GM23338 (cell line): ENCODE results near the gene BID. TPM values are rescaled to one million over a fixed set of nuclear protein-coding genes. Genes with fewer than 3 reads are reported as not detected.

Experiments used
- ATAC-seq: fragments of 200-7000 bp; cut with Tn5 transposase; 3 replicates; pipeline ENCODE4 v1.9.1; 2020
- DNase-seq: peaks from one replicate; pipeline ENCODE4 v3.0.0-alpha.2; 2015; ENCODE audit warnings: low spot score
- H2AFZ ChIP-seq: fragments of 200-600 bp; sonication (generic); 2 replicates; pipeline ENCODE4 v1.8.0; 2016; ENCODE audit warnings: antibody characterized with exemption, mild to moderate bottlenecking, moderate library complexity
- H3F3A ChIP-seq: fragments of 200-600 bp; sonication (generic); replicated peaks from 2 replicates; pipeline ENCODE4 v1.8.0; 2017; ENCODE audit warnings: antibody characterized with exemption, mixed run types, low read depth
- H3K27ac ChIP-seq: fragments of 200-600 bp; sonication (generic); 2 replicates; pipeline ENCODE4 v1.6.1; 2016; ENCODE audit warnings: low read depth
- H3K27me3 ChIP-seq: fragments of 200-600 bp; sonication (generic); 2 replicates; pipeline ENCODE4 v1.8.0; 2016; ENCODE audit warnings: mild to moderate bottlenecking, mixed run types, moderate library complexity; ENCODE audit not compliant: insufficient read depth
- H3K36me3 ChIP-seq: fragments of 200-600 bp; sonication (generic); 2 replicates; pipeline ENCODE4 v1.8.0; 2016; ENCODE audit warnings: mild to moderate bottlenecking; ENCODE audit not compliant: insufficient read depth
- H3K4me1 ChIP-seq: fragments of 200-600 bp; sonication (generic); 2 replicates; pipeline ENCODE4 v1.8.0; 2016; ENCODE audit warnings: mild to moderate bottlenecking, moderate library complexity; ENCODE audit not compliant: insufficient read depth
- H3K4me2 ChIP-seq: fragments of 200-600 bp; sonication (generic); 2 replicates; pipeline ENCODE4 v1.7.1; 2017; ENCODE audit warnings: mixed run types
- H3K4me3 ChIP-seq: fragments of 200-600 bp; sonication (generic); 2 replicates; pipeline ENCODE4 v1.6.1; 2016; ENCODE audit warnings: mixed run types
- H3K79me2 ChIP-seq: fragments of 200-600 bp; sonication (generic); replicated peaks from 2 replicates; pipeline ENCODE4 v1.8.0; 2017; ENCODE audit warnings: mild to moderate bottlenecking; ENCODE audit not compliant: insufficient read depth
- H3K9me2 ChIP-seq: fragments of 200-600 bp; sonication (generic); 2 replicates; pipeline ENCODE4 v1.8.0; 2017; ENCODE audit not compliant: insufficient read depth
- H4K20me1 ChIP-seq: fragments of 200-600 bp; sonication (generic); replicated peaks from 2 replicates; pipeline ENCODE4 v1.8.0; 2017; ENCODE audit warnings: mild to moderate bottlenecking; ENCODE audit not compliant: insufficient read depth
- H3K27ac Mint-ChIP-seq: 2 replicates; pipeline ENCODE4 v1.8.0; 2020; ENCODE audit warnings: inconsistent platforms, mild to moderate bottlenecking, moderate library complexity, mixed read lengths
- H3K27me3 Mint-ChIP-seq: 3 replicates; pipeline ENCODE4 v1.8.0; 2022; ENCODE audit warnings: low read depth, mild to moderate bottlenecking, moderate library complexity, mixed read lengths, inconsistent platforms; ENCODE audit not compliant: insufficient read depth, poor library complexity
- H3K36me3 Mint-ChIP-seq: 3 replicates; pipeline ENCODE4 v1.8.0; 2021; ENCODE audit warnings: low read depth, mild to moderate bottlenecking, inconsistent platforms, moderate library complexity, mixed read lengths
- H3K4me1 Mint-ChIP-seq: 3 replicates; pipeline ENCODE4 v1.8.0; 2020; ENCODE audit warnings: mild to moderate bottlenecking, inconsistent platforms, mixed read lengths
- H3K4me3 Mint-ChIP-seq: 3 replicates; pipeline ENCODE4 v1.8.0; 2021; ENCODE audit warnings: moderate library complexity, mild to moderate bottlenecking, inconsistent platforms, mixed read lengths
- H3K9me3 Mint-ChIP-seq: 3 replicates; pipeline ENCODE4 v1.8.0; 2020; ENCODE audit warnings: moderate library complexity, mild to moderate bottlenecking, inconsistent platforms, mixed read lengths
- CREB1 ChIP-seq: fragments of 250-450 bp; sonication (Bioruptor Pico); IDR thresholded peaks from 2 replicates; pipeline ENCODE4 v1.5.0; 2020; ENCODE audit warnings: low read depth, mild to moderate bottlenecking, moderate library complexity
- CTCF ChIP-seq, 2 experiments: fragments of 200-600 bp in 1 of 2; sonication (generic) in 1 of 2; conservative IDR thresholded peaks; 2 replicates each; pipeline versions ENCODE4 v1.5.1 to v1.6.1; 2016 to 2017; ENCODE audit warnings: antibody characterized with exemption in 2 of 2, low read depth in 2 of 2, mild to moderate bottlenecking in 2 of 2, moderate library complexity in 1 of 2
- ETS1 ChIP-seq: IDR thresholded peaks from 2 replicates; pipeline ENCODE4 v1.6.1; 2016; ENCODE audit warnings: antibody characterized with exemption
- JUNB ChIP-seq: IDR thresholded peaks from one replicate; pipeline ENCODE4 v1.6.1; 2016; ENCODE audit warnings: antibody characterized with exemption; ENCODE audit not compliant: unreplicated experiment
- POLR2AphosphoS5 ChIP-seq: IDR thresholded peaks from 2 replicates; pipeline ENCODE4 v1.6.1; 2016; ENCODE audit warnings: antibody characterized with exemption, low read depth
- REST ChIP-seq: IDR thresholded peaks from one replicate; pipeline ENCODE4 v1.6.1; 2018; ENCODE audit warnings: antibody characterized with exemption; ENCODE audit not compliant: unreplicated experiment
- ZNF114 ChIP-seq: fragments of 250-450 bp; sonication (Bioruptor Pico); IDR thresholded peaks from 2 replicates; pipeline ENCODE4 v1.5.0; 2020; ENCODE audit warnings: mild to moderate bottlenecking, moderate library complexity
- ZNF331 ChIP-seq: fragments of 250-450 bp; sonication (Bioruptor Pico); IDR thresholded peaks from 2 replicates; pipeline ENCODE4 v1.5.0; 2020; ENCODE audit warnings: low read depth, mild to moderate bottlenecking, moderate library complexity
- polyA plus RNA-seq: library from polyadenylated mRNA; unstranded; fragments of >200 nt; fragmentation: Nextera tagmentation; extraction: Ambion mirVana; gene quantifications from 2 replicates; pipeline ENCODE4 v1.2.1, GENCODE V29; 2016
- total RNA-seq: library from RNA; depleted of rRNA; stranded (reverse); fragments of >200 nt; shearing (Covaris generic); gene quantifications from 2 replicates; pipeline ENCODE4 v1.2.3, GENCODE V29; 2014

BID gene
- total and polyA plus RNA-seq, 2 experiments from 2014 or later, result 65.1 to 125 TPM

GRCh38 chr22:17788528-17789378, 14.5 kb upstream of the BID start:
- ATAC-seq, result no peak
- Histone ChIP-seq H3K79me2 (no peaks in the 10 kb centered on the region), H3K9me2 (no peaks in the 10 kb centered on the region), H3K36me3 (no peaks in the 10 kb centered on the region), H3K27ac (no peak overlapping the region), H3K27me3 (no peaks in the 10 kb centered on the region), H3F3A (0 out of 2 replicates have a peak, but pooled peaks cover 5% of the 10 kb centered on the region), H3K4me2 (no peak overlapping the region), H2AFZ (no peak overlapping the region), H4K20me1 (no peaks in the 10 kb centered on the region), H3K4me3 (no peak overlapping the region), H3K4me1 (no peaks in the 10 kb centered on the region; the same call in 1 of the 2 replicates)
- TF ChIP-seq REST, result no peak
- no peak for TF ChIP-seq ZNF331 (CRISPR knock-in tag)
- TF ChIP-seq ETS1, result no peak
- TF ChIP-seq JUNB, result no peak
- no peak for TF ChIP-seq POLR2AphosphoS5
- no peak for TF ChIP-seq CREB1 (CRISPR knock-in tag)
- peak; percentile 42 to 51 for TF ChIP-seq CTCF (conservative IDR thresholded peaks at IDR 0.05; ENCODE audit: low read depth in 2 of 2)
- no peak for TF ChIP-seq ZNF114 (CRISPR knock-in tag)
- Mint-ChIP-seq H3K36me3 (no peaks in the 10 kb centered on the region), H3K4me1 (peaks cover 4% of the 10 kb centered on the region; the same call in 2 of the 3 replicates), H3K27me3 (peaks cover 18% of the 10 kb centered on the region), H3K9me3 (no peaks in the 10 kb centered on the region), H3K27ac (no peak overlapping the region), H3K4me3 (no peak overlapping the region)
- DNase-seq, result peak; percentile 44
